Activated CD4-positive, alpha-beta T cell treated with anti-CD3 and anti-CD28 coated beads, Interleukin-2, amount 50 U/mL, for 16 hours (primary cell): ENCODE measurements around the gene HSD17B12.
A peak's percentile ranks its signal among the peaks of the same experiment; 100 is the strongest.
"Not testable (repeated sequence)": the region's sequence is repeated elsewhere in the genome, so short reads cannot be mapped to it uniquely, and the experiment has no call there.

Experiments used
- DNase-seq: peaks from one replicate; pipeline ENCODE4 v3.0.0-alpha.2; 2020

HSD17B12 gene

DNA sequence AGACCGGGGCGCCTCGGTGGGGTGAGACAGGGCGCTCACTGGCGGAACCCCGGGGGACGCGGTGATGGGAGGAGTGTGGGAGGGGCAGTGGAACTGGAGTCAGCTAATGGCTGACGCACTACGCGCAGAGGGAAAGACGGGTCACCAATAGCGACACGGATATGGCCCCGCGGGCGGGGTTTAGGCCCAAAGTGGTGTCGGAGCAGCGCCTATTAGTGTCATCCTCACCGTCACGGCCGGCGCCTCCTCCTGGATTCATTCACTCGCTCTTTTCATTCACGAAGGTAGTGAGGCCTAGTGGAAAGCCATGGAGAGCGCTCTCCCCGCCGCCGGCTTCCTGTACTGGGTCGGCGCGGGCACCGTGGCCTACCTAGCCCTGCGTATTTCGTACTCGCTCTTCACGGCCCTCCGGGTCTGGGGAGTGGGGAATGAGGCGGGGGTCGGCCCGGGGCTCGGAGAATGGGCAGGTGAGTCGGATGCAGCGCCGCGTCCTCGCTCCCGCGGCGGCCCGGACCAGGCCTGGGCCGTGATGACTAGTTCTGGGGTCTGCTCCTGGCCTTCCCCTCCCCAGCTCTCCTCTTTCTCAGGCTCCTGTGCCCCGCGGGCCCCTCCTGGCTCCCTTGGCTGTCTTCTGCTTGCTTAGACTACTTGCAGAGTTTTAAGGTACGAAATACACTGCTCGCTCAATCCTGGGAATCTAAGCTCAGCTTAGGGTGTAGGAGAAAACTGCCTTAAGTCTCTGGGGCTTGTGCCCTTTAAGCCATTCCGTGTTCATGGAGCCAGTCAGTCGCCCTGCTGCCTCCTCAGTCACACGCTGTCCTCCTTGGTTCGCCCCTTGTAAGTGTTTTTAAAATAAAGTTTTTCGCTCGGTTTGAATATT, at the start of gene HSD17B12:
HSD17B12 (plus strand) TSS at position 218 of the 880 bp plus-strand sequence; CDS start at position 308, 90 bp downstream.
- DNase-seq = peak; percentile 99

GRCh38 chr11:43631732-43632131, 48.8 kb upstream of the HSD17B12 start:
- no peak for DNase-seq

- DNase-seq = no peak
These were observed 48.4 kb upstream of the HSD17B12 start for GRCh38 chr11:43632181-43632580.

- DNase-seq = no peak
These were observed 41.8 kb upstream of the HSD17B12 start for GRCh38 chr11:43638717-43639116.

- no peak for DNase-seq
These were observed 41.3 kb upstream of the HSD17B12 start for GRCh38 chr11:43639224-43639623.

DNA sequence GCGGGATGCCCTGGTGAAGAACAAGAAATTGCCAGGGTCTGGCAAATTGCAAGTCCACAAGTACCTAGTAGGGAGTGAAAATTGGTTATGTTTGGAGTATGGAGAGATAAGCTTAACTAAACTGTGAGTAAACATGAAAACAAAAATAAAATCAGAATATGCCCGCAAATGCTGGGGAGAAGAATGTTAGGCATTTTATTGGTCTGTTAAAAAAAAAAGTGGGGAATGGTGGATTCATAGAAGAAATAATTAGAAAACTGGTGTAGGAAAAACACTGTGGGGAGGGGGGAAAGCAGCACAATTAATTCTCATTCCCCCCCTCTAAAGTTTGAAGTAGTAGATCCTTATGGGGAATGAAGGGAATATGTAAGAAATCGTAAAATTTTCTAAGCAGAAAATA, 40.6 kb upstream of the HSD17B12 start:
- DNase-seq = no peak

DNA sequence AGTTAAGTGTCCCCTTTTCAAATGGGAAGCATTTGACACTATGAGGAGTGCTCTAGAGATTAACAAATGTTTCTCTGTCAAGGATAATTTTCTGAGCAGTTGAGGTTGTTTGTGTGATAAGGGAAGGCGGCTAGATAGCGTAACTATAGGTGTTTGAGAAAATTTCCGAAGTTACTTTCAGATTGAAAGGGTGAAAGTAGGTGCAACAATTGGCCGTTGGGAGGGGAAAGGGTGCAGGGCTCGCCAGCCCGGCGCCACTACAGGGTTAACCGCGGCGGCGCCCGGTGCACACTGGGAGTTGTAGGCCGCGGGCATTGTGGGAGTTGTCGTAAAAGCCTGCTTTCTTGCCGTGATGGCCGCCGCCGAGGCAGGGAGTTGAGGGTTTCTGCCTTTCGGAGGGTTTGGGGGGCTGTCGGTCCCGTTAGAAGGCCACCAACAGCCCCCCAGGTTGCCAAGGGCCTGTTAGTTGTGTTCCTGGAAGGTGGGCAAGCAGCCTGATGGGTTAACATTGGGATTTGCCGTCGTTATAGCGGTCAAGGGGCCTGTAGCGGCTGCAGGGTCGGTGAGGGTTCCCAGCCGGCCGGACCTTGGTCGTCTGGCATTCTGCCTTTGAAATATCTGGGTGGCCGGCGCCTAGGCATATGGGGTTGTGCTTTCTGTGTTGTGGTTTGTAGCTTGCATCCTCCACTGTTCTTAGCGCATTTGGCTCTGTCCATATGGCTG, 36.5 kb upstream of the HSD17B12 start:
- peak; percentile 92 for DNase-seq

GRCh38 chr11:43644621-43645299, 35.8 kb upstream of the HSD17B12 start:
- DNase-seq = peak; percentile 5

DNA sequence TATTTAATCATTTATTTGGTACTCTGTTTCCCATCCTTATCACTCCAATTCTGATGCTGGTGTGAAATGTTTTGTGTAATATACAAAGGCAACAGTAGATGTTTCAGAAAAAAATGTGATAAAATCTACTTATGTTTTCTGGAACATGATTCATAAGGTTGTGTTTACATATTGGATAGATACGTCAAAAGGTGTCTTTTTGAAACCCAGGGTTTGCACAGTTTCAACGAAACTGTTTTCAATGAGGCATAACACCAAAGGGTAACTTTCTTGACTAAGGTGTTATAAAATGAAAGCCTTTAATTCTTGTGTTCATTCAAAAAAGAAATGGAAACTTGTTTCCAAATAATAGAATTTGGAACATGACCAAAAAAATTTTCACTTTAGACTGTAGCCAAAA, 33.8 kb upstream of the HSD17B12 start:
- DNase-seq = no peak

DNA sequence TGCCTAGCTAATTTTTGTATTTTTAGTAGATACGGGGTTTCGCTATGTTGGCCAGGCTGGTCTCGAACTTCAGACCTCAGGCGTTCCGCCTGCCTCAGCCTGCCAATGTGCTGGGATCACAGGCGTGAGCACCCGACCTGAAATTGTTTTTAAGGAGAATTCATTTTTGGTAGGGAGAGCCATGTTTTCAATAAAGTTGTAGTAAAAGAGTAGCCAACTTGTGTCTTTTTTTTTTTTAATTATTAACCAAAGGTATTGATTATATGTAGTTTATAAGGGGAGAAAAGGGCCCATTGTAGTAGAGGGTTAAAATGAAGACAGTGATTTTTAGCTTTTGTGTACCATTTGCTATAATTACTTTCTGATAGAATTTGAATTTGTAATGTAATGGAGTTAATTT, 31.6 kb upstream of the HSD17B12 start:
- no peak for DNase-seq

- no peak for DNase-seq
These were observed 31.0 kb upstream of the HSD17B12 start for GRCh38 chr11:43649501-43649900.

DNA sequence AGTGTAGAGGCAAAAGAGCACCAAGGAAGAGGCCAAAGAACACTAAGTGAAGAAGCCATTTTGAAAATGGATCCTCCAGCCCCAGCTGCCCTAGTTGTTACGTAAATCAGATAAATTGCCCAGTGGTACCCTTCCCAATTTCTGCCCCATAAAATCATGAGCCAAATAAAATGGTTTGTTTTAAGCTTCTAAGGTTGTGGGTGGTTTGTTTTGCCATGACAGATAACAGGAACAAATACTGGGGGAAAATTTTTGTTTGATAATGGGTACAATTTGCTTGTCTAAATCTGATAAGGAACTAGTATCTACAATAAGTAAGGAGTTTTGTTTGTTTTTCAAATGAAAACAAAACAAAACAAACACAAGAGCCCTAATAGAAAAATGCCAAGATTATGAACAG, 30.6 kb upstream of the HSD17B12 start:
- DNase-seq = no peak

GRCh38 chr11:43663018-43663417, 17.5 kb upstream of the HSD17B12 start:
- DNase-seq = not testable (repeated sequence)

GRCh38 chr11:43664295-43664694, 16.2 kb upstream of the HSD17B12 start:
- no peak for DNase-seq

DNA sequence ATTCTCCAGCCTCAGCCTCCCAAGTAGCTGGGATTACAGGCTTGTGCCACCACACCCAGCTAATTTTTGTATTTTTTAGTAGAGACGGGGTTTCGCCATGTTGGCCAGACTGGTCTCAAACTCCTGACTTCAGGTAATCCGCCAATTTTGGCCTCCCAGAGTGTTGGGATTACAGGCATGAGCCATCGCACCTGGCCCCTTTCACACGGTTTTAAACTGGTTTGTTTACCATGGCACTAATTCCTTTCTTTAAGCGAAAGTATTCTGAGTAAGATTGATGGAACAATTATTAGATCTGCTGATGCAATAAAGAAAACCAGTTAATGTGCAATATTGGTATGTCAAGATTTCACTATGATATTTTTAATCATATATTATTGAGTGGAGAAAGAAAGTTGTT, 9.3 kb upstream of the HSD17B12 start:
- DNase-seq = not testable (repeated sequence)

GRCh38 chr11:43674560-43674959, 6.0 kb upstream of the HSD17B12 start:
- DNase-seq = no peak

DNA sequence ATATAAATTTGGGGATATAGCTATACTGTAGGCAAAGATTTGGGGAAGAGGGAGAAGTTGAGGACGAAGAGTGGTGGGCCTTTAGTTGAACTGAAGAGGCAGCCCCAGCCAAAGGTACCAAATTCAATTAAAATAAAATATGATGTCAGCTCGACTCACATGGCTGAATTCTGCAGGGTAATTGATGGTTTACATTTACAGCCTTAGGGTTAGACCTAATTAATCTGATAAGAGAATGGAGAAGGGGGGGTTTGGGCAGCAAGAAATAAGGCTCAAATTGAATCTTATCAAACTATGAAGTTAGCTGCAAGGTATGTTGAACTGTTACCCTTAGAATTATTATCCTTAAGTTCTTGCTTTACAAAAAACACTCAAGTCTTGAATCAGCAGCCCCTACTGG, 3.6 kb upstream of the HSD17B12 start:
- no peak for DNase-seq

DNA sequence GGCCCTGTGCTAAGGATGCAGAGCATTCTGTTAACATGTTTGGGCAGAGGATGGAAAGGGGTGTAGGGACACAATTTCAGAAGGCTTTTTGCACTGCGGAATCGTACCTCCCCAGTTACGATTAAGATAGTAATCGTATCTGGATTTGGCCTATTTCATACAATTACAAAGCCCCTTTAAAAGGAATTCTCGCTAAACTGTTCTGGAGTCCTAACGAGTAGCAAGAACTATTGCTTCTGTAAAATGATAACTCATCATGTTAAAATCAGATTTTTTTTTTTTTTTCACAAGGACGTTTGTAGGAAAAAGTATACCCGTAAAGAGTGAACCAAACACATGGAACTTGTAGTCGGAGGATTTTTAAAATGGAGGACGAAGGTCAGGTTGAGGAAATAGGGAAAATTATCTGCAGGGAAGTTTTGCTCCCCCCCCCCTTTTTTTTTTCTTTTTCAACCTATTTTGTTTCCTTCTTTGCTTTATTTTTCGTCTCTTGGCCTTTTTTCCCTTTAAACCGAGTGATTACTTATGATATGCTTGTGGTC, 934 bp downstream of the HSD17B12 start:
- no peak for DNase-seq

GRCh38 chr11:43682081-43682480, 1.5 kb downstream of the HSD17B12 start:
- not testable (repeated sequence) for DNase-seq

- DNase-seq = no peak
These were observed 4.9 kb downstream of the HSD17B12 start for GRCh38 chr11:43685440-43685839.

- no peak for DNase-seq
These were observed 5.7 kb downstream of the HSD17B12 start for GRCh38 chr11:43686207-43686606.

- DNase-seq = no peak
These were observed 6.7 kb downstream of the HSD17B12 start for GRCh38 chr11:43687120-43687791.

DNA sequence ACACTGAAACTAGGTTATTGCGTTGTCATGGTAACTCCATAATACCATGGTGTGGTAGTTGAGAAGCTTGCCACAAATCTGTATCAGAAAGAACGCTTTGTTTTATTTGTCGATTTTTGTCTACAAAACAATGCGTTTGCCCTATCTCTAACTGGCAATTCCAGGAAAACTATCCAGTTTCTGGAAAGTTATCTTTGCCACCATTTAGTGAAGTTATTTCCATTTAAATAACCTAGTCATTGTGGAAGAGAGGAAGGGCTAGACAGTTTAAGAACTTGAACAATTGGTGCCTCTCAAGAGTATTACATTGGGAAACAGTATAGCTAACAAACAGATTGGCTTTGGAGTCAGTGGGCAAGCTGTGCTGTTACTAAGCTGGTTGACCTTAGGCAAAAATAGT, 7.9 kb downstream of the HSD17B12 start:
- no peak for DNase-seq
